CD14-positive monocyte (primary cell): Measurements from ENCODE around the gene SEMA5B. TPM values are rescaled to one million over a fixed set of nuclear protein-coding genes. Genes with fewer than 3 reads are reported as not detected.

Source experiments
- DNase-seq, 3 donors: peaks; one replicate each; pipeline ENCODE4 v3.0.0-alpha.2; 2011 to 2022
- H2AFZ ChIP-seq: 2 replicates; pipeline ENCODE4 v1.6.0; 2012; ENCODE audit warnings: mild to moderate bottlenecking, low read depth, low read length, inconsistent platforms; ENCODE audit not compliant: insufficient read depth, poor library complexity, severe bottlenecking
- H3K27ac ChIP-seq, 2 donors: 1 replicate in 1 of 2; 2 replicates in 1 of 2; pipeline ENCODE4 v1.5.1; 2012 to 2013; ENCODE audit warnings: low read length in 2 of 2, control low read depth in 1 of 2, inconsistent platforms in 1 of 2, low read depth in 1 of 2, mild to moderate bottlenecking in 1 of 2
- H3K27me3 ChIP-seq, 2 donors: one replicate each; pipeline versions ENCODE4 v1.6.0 to v1.6.1; 2011 to 2013; ENCODE audit warnings: low read length in 2 of 2; ENCODE audit not compliant: control insufficient read depth in 2 of 2, insufficient read depth in 2 of 2
- H3K36me3 ChIP-seq, 2 donors: replicated peaks in 1 of 2; 1 replicate in 1 of 2; 2 replicates in 1 of 2; pipeline versions ENCODE4 v1.5.1 to v1.6.1; 2012 to 2013; ENCODE audit warnings: low read length in 2 of 2, control low read depth in 1 of 2, inconsistent platforms in 1 of 2, mild to moderate bottlenecking in 1 of 2; ENCODE audit not compliant: insufficient read depth in 2 of 2, control insufficient read depth in 1 of 2
- H3K4me1 ChIP-seq, 2 donors: 1 replicate in 1 of 2; 2 replicates in 1 of 2; pipeline versions ENCODE4 v1.5.1 to v1.6.1; 2012 to 2013; ENCODE audit warnings: low read length in 2 of 2, control low read depth in 1 of 2, inconsistent platforms in 1 of 2, mild to moderate bottlenecking in 1 of 2, moderate library complexity in 1 of 2; ENCODE audit not compliant: insufficient read depth in 2 of 2, control insufficient read depth in 1 of 2
- H3K4me2 ChIP-seq: replicated peaks from 2 replicates; pipeline ENCODE3; 2012; ENCODE audit warnings: low read length, moderate library complexity, mild to moderate bottlenecking; ENCODE audit not compliant: poor library complexity, severe bottlenecking; ENCODE audit errors: extremely low read depth
- H3K4me3 ChIP-seq, 3 experiments: fragments of 200-600 bp in 1 of 3; sonication (generic) in 1 of 3; replicated peaks in 1 of 3; 1 replicate in 2 of 3; 2 replicates in 1 of 3; pipeline ENCODE4 v1.5.1; 2011 to 2013; ENCODE audit warnings: low read length in 3 of 3, mild to moderate bottlenecking in 3 of 3, control low read depth in 2 of 3, low read depth in 2 of 3, inconsistent platforms in 1 of 3, moderate library complexity in 1 of 3
- H3K79me2 ChIP-seq: 2 replicates; pipeline ENCODE4 v1.6.0; 2012; ENCODE audit warnings: mild to moderate bottlenecking, control low read depth, inconsistent platforms, low read length, moderate library complexity; ENCODE audit not compliant: insufficient read depth
- H3K9ac ChIP-seq: 2 replicates; pipeline ENCODE4 v1.6.0; 2017; ENCODE audit warnings: low read length, mild to moderate bottlenecking; ENCODE audit not compliant: insufficient read depth, poor library complexity, severe bottlenecking
- H3K9me3 ChIP-seq, 2 donors: replicated peaks in 1 of 2; 1 replicate in 1 of 2; 2 replicates in 1 of 2; pipeline versions ENCODE4 v1.5.1 to v1.6.1; 2012 to 2013; ENCODE audit warnings: low read length in 2 of 2, control low read depth in 1 of 2; ENCODE audit not compliant: control insufficient read depth in 1 of 2, insufficient read depth in 1 of 2
- H4K20me1 ChIP-seq: 2 replicates; pipeline ENCODE4 v1.6.0; 2012; ENCODE audit warnings: mild to moderate bottlenecking, low read length, control low read depth, moderate library complexity; ENCODE audit not compliant: insufficient read depth
- H3K27ac Mint-ChIP-seq, 7 donors: one replicate each; pipeline ENCODE4 v1.8.0; 2020; ENCODE audit warnings: mild to moderate bottlenecking in 7 of 7, mixed read lengths in 7 of 7, moderate library complexity in 6 of 7, inconsistent platforms in 2 of 7
- H3K27me3 Mint-ChIP-seq, 3 donors: one replicate each; pipeline ENCODE4 v1.8.0; 2021 to 2022; ENCODE audit warnings: low read depth in 3 of 3, mild to moderate bottlenecking in 3 of 3, mixed read lengths in 3 of 3, moderate library complexity in 3 of 3, inconsistent platforms in 1 of 3
- H3K36me3 Mint-ChIP-seq, 2 donors: one replicate each; pipeline ENCODE4 v1.8.0; 2020; ENCODE audit warnings: mixed read lengths in 2 of 2, inconsistent platforms in 1 of 2, mild to moderate bottlenecking in 1 of 2
- H3K4me1 Mint-ChIP-seq: one replicate; pipeline ENCODE4 v1.8.0; 2020; ENCODE audit warnings: mild to moderate bottlenecking, mixed read lengths
- H3K4me3 Mint-ChIP-seq, 2 donors: one replicate each; pipeline ENCODE4 v1.8.0; 2020; ENCODE audit warnings: mild to moderate bottlenecking in 2 of 2, mixed read lengths in 2 of 2, moderate library complexity in 1 of 2
- H3K9me3 Mint-ChIP-seq, 7 donors: one replicate each; pipeline ENCODE4 v1.8.0; 2020 to 2022; ENCODE audit warnings: mixed read lengths in 7 of 7, mild to moderate bottlenecking in 6 of 7, moderate library complexity in 6 of 7, inconsistent platforms in 2 of 7
- WGBS: methylation state at CpG from one replicate; pipeline ENCODE4 v1.1.5; 2013; ENCODE audit warnings: missing lambda C conversion rate; ENCODE audit not compliant: insufficient coverage; 5-methylcytosine and 5-hydroxymethylcytosine counted together
- intact Hi-C, 2 donors: fragments of 100-400 bp; cut with micrococcal nuclease; formaldehyde crosslinking; loops; one replicate each; pipeline versions ENCODE4 v1.15.0 to v1.15.1; 2023
- polyA plus RNA-seq, 3 donors: library from polyadenylated mRNA; depleted of rRNA in 1 of 3; unstranded in 2 of 3; stranded (reverse) in 1 of 3; fragments of 300-500 nt in 2 of 3; fragments of >200 nt in 1 of 3; fragmentation: Illumina TruSeq in 2 of 3; gene quantifications; 1 replicate in 2 of 3; 2 replicates in 1 of 3; pipeline ENCODE4 v1.2.3, GENCODE V29; 2012 to 2021
- TF ChIP-seq, protein P1 (sequence below): fragments of 200-600 bp; IDR thresholded peaks from one replicate; pipeline ENCODE4 v1.8.0; 2022; ENCODE audit warnings: antibody characterized with exemption, mild to moderate bottlenecking

Gene SEMA5B
- polyA plus RNA-seq, 3 donors, result not detected

DNA sequence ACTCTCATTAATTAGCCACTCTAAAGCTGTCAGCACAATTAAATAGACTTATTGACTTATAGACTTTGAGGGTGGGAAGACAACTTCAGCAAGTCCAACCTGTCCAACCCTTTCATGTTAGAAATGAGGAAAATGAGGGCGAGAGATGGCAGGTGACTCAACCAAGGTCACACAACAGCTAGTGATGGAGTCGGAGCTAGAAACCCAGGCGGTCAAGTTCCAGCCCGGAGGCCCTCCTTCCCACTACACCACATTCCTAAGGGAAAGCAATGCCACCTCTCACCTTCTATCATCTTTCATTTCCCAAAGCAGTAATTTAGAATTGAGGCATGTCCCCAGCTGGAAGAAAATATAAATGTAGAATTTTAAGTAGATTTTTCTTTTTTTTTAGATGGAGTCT, 28.7 kb downstream of the SEMA5B start:
- Histone ChIP-seq H3K9me3 (no peaks in the 10 kb centered on the region), H3K79me2 (no peaks in the 10 kb centered on the region), H3K9ac (no peak overlapping the region), H3K4me2 (no peak overlapping the region), H3K27ac (no peak overlapping the region), H3K4me3 (no peak overlapping the region), H2AFZ (no peak overlapping the region), H3K4me1 (no peaks in the 10 kb centered on the region), H3K27me3 (peaks cover 0 to 5% of the 10 kb centered on the region in 2 donors), H3K36me3 (no peaks in the 10 kb centered on the region), H4K20me1 (no peaks in the 10 kb centered on the region)
- intact Hi-C loops, result no loop called here
- Mint-ChIP-seq H3K27ac (no peak overlapping the region), H3K9me3 (peaks cover 0 to 1% (median 0%) of the 10 kb centered on the region in 7 donors), H3K4me1 (no peaks in the 10 kb centered on the region), H3K4me3 (no peak overlapping the region), H3K36me3 (no peaks in the 10 kb centered on the region), H3K27me3 (peaks cover 1 to 10% (median 9%) of the 10 kb centered on the region in 3 donors)
- DNase-seq, result no peak
- TF ChIP-seq, protein P1, sequence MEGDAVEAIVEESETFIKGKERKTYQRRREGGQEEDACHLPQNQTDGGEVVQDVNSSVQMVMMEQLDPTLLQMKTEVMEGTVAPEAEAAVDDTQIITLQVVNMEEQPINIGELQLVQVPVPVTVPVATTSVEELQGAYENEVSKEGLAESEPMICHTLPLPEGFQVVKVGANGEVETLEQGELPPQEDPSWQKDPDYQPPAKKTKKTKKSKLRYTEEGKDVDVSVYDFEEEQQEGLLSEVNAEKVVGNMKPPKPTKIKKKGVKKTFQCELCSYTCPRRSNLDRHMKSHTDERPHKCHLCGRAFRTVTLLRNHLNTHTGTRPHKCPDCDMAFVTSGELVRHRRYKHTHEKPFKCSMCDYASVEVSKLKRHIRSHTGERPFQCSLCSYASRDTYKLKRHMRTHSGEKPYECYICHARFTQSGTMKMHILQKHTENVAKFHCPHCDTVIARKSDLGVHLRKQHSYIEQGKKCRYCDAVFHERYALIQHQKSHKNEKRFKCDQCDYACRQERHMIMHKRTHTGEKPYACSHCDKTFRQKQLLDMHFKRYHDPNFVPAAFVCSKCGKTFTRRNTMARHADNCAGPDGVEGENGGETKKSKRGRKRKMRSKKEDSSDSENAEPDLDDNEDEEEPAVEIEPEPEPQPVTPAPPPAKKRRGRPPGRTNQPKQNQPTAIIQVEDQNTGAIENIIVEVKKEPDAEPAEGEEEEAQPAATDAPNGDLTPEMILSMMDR, result no peak
- WGBS, result 96% methylated on average over 4 of the region's 4 CpGs

DNA sequence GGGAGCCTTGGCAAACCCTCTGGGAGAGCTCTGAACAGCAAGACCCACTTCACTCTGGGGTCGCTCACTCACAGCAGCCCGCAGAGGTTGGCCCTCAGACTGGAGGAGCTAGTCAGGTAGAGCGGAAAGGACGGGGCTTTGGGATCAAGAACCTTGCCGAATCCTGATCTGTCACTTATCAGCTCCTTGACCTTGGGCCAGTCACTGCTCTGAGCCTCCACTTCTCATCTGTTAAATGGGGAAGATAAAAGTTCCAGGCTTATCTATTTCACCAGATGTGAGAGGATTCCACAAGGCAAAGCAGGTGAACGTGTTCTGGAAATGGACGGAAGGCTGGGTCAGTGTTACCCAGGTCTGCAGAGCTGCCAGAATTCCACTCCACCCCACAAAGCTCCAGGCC, 29.4 kb downstream of the SEMA5B start:
- H3K4me1 ChIP-seq, result no peaks in the 10 kb centered on the region
- no peak overlapping the region for H3K9ac ChIP-seq
- H3K36me3 Mint-ChIP-seq, result no peaks in the 10 kb centered on the region
- no peak overlapping the region for H3K27ac ChIP-seq
- H3K27ac Mint-ChIP-seq, result no peak overlapping the region
- H3K79me2 ChIP-seq, result no peaks in the 10 kb centered on the region
- no peaks in the 10 kb centered on the region for H3K36me3 ChIP-seq
- intact Hi-C loops, result no loop called here
- 93% methylated on average over 6 of the region's 7 CpGs for WGBS
- no peaks in the 10 kb centered on the region for H3K4me1 Mint-ChIP-seq
- no peaks in the 10 kb centered on the region for H4K20me1 ChIP-seq
- no peak for DNase-seq
- no peak overlapping the region for H2AFZ ChIP-seq
- peaks cover 4 to 14% (median 13%) of the 10 kb centered on the region in 3 donors for H3K27me3 Mint-ChIP-seq
- no peak overlapping the region for H3K4me3 ChIP-seq
- H3K9me3 Mint-ChIP-seq, result peaks cover 0 to 1% (median 0%) of the 10 kb centered on the region in 7 donors
- no peak overlapping the region for H3K4me2 ChIP-seq
- H3K4me3 Mint-ChIP-seq, result no peak overlapping the region
- TF ChIP-seq, protein P1, result no peak
- peaks cover 0 to 5% of the 10 kb centered on the region in 2 donors for H3K27me3 ChIP-seq
- H3K9me3 ChIP-seq, result no peaks in the 10 kb centered on the region
